ENCODE results near the gene VAT1L.

VAT1L gene

DNA sequence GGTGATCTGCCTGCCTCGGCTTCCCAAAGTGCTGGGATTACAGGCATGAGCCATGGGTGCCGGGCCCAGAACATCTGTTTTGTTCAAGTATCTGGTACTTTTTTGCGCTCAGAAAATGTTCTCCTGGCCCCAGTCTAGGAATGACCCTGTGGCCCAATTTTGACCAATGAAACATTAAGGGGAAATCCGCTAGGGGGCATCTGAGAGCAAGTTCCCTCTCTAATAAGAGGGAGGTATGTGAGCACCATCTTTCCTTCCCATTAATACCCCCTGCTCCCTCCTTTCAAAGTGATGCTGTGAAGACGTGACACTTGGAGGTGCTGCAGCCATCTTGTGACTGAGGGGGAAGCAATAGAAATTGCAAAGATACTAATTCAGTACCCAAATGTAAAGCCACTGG lies 217.5 kb downstream of the VAT1L start:
- no peak overlapping the region for H3K27ac ChIP-seq
- TF ChIP-seq ZFX (IDR thresholded peaks at IDR 0.05; ENCODE audit: borderline replicate concordance), result no peak
- TF ChIP-seq CTCF (IDR thresholded peaks at IDR 0.05), result peak; percentile 76

- no peak overlapping the region for H3K27ac ChIP-seq
- TF ChIP-seq ZFX (IDR thresholded peaks at IDR 0.05; ENCODE audit: borderline replicate concordance) (no peak), CTCF (IDR thresholded peaks at IDR 0.05) (no peak)
Measured at GRCh38 chr16:78007121-78007520, 218.8 kb downstream of the VAT1L start.

DNA sequence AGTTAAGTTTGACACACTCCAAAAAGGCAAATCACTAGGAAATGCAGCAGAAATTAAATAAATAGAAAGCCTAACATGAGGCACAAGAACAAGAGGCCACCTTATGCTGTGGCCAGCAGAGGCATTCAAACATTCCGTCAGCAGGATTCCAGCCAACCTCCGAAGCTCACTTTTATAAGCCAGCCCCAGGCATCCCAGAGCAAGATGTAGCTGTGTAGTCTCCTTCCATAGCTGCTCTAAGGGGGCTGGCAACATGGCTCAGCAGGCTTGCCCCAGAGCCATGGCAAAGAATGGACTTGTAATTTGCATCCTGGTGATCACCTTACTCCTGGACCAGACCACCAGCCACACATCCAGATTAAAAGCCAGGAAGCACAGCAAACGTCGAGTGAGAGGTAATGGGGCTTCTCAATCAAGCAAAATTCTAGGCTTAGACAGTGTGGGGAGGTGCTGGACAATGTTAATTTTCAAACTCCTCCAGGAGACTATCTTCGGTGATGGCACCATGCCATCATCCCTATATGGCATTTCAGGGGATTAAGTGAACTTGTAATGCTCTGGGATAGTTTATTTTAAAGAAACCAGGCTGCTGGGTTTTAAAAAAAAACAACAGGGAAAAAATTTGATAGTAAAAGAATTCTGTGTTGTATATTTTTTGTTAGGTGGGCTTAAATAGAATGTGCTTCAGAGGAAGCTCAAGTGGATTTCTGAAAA lies 234.1 kb downstream of the VAT1L start, which contains the start of gene CLEC3A:
TSS of gene CLEC3A (plus strand) at position 202 of the 714 bp plus-strand sequence. CDS start at position 281, 79 bp downstream.
- no peak within 1 kb of the TSS for H3K27ac ChIP-seq
- TF ChIP-seq CTCF (IDR thresholded peaks at IDR 0.05) (no peak), ZFX (IDR thresholded peaks at IDR 0.05; ENCODE audit: borderline replicate concordance) (no peak)

DNA sequence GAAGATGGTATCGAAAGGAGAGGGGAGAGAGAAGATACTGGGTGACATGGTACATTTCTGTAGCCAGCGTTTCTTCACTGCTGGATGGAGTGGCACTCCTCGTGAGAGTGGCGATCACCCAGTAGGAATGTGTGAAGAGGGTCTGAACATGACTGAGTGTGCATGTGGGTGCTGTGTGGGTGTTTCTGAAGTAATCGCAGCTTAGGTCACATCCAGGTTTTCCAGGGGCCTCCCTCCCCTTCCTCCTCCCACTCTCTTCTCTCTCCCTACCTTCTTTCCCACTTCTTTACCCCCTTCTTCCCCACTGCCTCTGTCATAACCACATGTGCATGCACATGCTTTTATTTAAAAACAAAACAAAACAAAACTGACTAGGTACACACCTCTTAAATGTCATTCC lies 235.8 kb downstream of the VAT1L start:
- H3K27ac ChIP-seq, result no peak overlapping the region
- no peak for TF ChIP-seq CTCF (IDR thresholded peaks at IDR 0.05)
- TF ChIP-seq ZFX (IDR thresholded peaks at IDR 0.05; ENCODE audit: borderline replicate concordance), result no peak

DNA sequence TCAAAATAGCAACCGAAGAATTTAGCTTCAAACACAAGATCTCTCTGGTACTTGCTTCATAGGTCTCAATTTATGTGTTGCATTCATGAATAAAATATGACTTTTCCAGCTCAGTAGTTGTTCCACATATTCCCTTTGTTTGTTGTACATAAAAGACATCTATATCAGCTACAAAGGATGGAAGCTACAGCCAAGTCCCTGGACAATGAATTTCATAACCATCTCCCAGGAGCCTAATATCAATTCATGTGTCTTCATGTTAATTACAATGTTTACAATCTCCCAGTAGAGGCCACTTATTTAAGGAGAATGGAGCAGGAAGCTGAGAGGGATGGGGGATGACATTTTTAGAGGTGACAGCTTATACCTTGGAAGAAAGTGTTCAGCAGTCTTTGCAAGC lies 237.3 kb downstream of the VAT1L start:
- TF ChIP-seq ZFX (IDR thresholded peaks at IDR 0.05; ENCODE audit: borderline replicate concordance) (no peak), CTCF (IDR thresholded peaks at IDR 0.05) (no peak)
- no peak overlapping the region for H3K27ac ChIP-seq

DNA sequence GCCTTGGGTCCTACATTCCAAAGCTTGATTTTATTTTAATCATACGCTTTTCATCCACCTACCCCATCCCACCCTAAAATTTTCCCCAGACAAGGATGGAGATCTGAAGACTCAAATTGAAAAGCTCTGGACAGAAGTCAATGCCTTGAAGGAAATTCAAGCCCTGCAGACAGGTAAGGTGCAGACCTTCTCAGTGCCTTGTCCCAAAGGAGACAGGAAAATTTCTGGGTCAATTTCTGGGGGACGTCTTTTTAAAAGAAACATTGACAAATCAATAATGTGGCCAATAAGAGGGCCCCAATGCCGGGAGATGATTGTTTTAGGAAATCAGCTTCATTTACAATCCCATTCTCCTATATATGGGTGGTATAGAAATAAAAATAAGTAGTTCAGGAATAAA lies 239.7 kb downstream of the VAT1L start:
- no peak for TF ChIP-seq CTCF (IDR thresholded peaks at IDR 0.05)
- TF ChIP-seq ZFX (IDR thresholded peaks at IDR 0.05; ENCODE audit: borderline replicate concordance), result no peak
- H3K27ac ChIP-seq, result no peak overlapping the region

Measured in 22Rv1 (cell line).